ENCODE data around the gene NARF. TPM values are rescaled to one million over a fixed set of nuclear protein-coding genes. Genes with fewer than 3 reads are reported as not detected.

Gene NARF
- total RNA-seq, 1 experiment from 2014 or later, result 20.6 TPM

DNA sequence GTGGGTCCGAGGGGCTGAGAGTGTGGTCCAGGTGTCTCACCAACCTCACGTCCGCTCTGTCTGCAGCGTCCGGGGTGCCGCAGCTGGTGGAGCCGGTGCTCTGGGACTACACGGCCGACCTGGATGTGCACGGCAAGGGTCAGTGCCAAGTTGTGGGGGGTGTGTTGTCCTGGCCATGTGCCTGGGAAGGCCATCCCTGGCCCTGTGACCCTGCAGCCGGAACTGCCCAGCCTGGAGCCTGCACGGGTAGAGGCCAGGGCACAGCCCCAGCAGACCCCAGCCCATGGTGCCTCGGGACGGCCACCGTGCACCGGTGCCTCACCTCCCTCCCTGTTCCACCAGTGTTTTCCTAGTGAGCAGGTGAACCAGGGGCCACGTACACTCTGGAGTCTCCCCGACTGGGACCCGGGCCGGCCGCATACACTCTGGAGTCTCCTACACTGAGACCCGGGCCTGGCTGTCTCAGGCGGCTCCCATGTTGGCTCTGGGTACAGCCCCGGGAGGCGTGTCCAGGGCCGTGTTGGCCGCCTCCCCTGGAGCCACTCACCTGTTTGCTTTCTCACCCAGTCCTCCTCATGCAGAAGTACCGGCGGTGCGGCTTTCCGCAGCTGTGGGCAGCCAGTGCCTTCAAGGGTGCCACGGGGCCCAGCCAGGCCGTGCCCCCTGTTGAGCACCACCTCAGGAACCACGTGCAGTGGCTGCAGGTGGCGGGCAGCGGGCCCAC, 21.8 kb upstream of the NARF start:
- POLR2A ChIA-PET, result interaction anchor here (0.7 kb wide), 1 partner anchor 71 kb away, joined by 3 read pairs; no protein-coding TSS in a partner anchor
- no peak overlapping the region for H3K4me3 Mint-ChIP-seq (ENCODE audit: unreplicated experiment)
- CTCF ChIA-PET, result no interaction called here
- H3K27ac Mint-ChIP-seq (ENCODE audit: low read depth, unreplicated experiment), result no peak overlapping the region
- no peaks in the 10 kb centered on the region for H3K4me1 Mint-ChIP-seq (ENCODE audit: insufficient read depth, unreplicated experiment)
- H3K9me3 Mint-ChIP-seq (ENCODE audit: unreplicated experiment), result no peaks in the 10 kb centered on the region
- no TSS peak for BruUV-seq (replicated peaks)
- TF ChIP-seq, protein P1, sequence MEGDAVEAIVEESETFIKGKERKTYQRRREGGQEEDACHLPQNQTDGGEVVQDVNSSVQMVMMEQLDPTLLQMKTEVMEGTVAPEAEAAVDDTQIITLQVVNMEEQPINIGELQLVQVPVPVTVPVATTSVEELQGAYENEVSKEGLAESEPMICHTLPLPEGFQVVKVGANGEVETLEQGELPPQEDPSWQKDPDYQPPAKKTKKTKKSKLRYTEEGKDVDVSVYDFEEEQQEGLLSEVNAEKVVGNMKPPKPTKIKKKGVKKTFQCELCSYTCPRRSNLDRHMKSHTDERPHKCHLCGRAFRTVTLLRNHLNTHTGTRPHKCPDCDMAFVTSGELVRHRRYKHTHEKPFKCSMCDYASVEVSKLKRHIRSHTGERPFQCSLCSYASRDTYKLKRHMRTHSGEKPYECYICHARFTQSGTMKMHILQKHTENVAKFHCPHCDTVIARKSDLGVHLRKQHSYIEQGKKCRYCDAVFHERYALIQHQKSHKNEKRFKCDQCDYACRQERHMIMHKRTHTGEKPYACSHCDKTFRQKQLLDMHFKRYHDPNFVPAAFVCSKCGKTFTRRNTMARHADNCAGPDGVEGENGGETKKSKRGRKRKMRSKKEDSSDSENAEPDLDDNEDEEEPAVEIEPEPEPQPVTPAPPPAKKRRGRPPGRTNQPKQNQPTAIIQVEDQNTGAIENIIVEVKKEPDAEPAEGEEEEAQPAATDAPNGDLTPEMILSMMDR (IDR thresholded peaks at IDR 0.05; ENCODE audit: unreplicated experiment), result no peak
- intact Hi-C loops (cut with micrococcal nuclease), result no loop called here
- H3K36me3 Mint-ChIP-seq (ENCODE audit: insufficient read depth, unreplicated experiment), result no peaks in the 10 kb centered on the region
- DNase-seq (ENCODE audit: unreplicated experiment), result no peak
- no peaks in the 10 kb centered on the region for H3K27me3 Mint-ChIP-seq (ENCODE audit: insufficient read depth, unreplicated experiment)

DNA sequence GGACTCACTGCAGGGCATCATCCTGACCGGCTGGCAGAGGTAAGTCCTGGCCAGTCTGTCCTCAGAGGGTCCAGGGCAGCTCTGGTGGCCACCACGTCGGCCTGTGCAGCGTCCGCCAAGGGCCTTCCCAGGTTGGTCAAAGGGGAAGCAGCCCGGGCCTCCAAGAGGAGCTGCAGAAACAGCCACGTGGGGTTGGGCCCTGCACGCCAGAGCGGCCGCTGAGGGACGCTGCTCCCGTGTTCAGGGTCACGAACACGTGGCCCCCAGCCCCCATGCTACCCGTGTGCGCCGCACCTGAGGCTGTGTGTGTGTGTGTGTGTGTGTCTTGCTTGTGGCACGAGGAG, 21.2 kb upstream of the NARF start:
- Mint-ChIP-seq H3K36me3 (ENCODE audit: insufficient read depth, unreplicated experiment) (no peaks in the 10 kb centered on the region), H3K4me3 (ENCODE audit: unreplicated experiment) (no peak overlapping the region), H3K27me3 (ENCODE audit: insufficient read depth, unreplicated experiment) (no peaks in the 10 kb centered on the region), H3K9me3 (ENCODE audit: unreplicated experiment) (no peaks in the 10 kb centered on the region), H3K27ac (ENCODE audit: low read depth, unreplicated experiment) (no peak overlapping the region), H3K4me1 (ENCODE audit: insufficient read depth, unreplicated experiment) (no peaks in the 10 kb centered on the region)
- POLR2A ChIA-PET, result interaction anchor here (0.7 kb wide), 1 partner anchor 71 kb away, joined by 3 read pairs; no protein-coding TSS in a partner anchor
- CTCF ChIA-PET, result no interaction called here
- no peak for DNase-seq (ENCODE audit: unreplicated experiment)
- intact Hi-C loops (cut with micrococcal nuclease), result no loop called here
- TF ChIP-seq, protein P1 (IDR thresholded peaks at IDR 0.05; ENCODE audit: unreplicated experiment), result no peak
- BruUV-seq (replicated peaks), result no TSS peak

DNA sequence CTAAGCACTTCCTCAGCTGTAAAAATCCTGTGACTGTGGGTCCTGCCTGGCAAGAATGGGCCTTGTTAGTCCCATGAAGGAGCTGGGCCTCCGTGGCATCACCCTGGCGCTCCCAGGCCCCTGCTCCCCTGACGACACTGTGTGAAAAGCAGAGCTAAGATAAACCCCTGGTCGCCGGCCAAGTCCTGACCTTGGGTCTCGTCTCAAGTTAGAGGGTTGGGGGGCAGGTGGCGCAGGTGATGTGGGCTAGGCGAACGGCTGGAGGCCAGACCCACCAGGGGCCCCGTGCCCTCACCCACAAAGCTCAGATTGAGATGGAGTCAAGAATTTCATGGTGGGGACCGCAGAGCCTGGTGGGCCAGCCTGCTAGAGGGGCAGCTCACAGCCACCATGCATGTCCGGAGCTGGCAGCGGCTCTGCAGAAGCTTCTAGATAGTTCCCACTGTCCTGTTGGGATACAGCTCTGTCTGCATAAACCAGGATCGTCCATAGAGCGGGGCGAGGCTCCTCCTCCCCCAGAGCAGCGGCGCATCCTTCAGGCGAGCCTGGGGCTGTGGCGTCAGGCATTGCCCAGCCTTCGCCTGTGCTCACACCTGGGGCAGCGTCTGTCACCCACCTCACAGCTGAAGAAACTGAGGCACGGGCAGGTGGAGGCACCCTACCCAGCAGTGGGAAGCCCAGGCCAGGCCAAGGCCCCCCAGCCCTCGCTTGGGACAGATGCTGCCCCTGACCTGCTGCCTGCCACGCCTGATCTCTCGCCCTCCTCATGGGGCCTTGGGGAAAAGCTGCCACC, 19.9 kb upstream of the NARF start:
- no peak overlapping the region for H3K27ac Mint-ChIP-seq (ENCODE audit: low read depth, unreplicated experiment)
- no peaks in the 10 kb centered on the region for H3K36me3 Mint-ChIP-seq (ENCODE audit: insufficient read depth, unreplicated experiment)
- intact Hi-C loops (cut with micrococcal nuclease), result no loop called here
- H3K9me3 Mint-ChIP-seq (ENCODE audit: unreplicated experiment), result no peaks in the 10 kb centered on the region
- no peaks in the 10 kb centered on the region for H3K27me3 Mint-ChIP-seq (ENCODE audit: insufficient read depth, unreplicated experiment)
- POLR2A ChIA-PET, result no interaction called here
- BruUV-seq (replicated peaks), result no TSS peak
- no peak overlapping the region for H3K4me3 Mint-ChIP-seq (ENCODE audit: unreplicated experiment)
- no peaks in the 10 kb centered on the region for H3K4me1 Mint-ChIP-seq (ENCODE audit: insufficient read depth, unreplicated experiment)
- TF ChIP-seq, protein P1 (IDR thresholded peaks at IDR 0.05; ENCODE audit: unreplicated experiment), result no peak
- CTCF ChIA-PET, result interaction anchor here (0.5 to 0.7 kb wide), 3 partner anchors 11 to 545 kb away, joined by 3 read pairs; no protein-coding TSS in a partner anchor
- no peak for DNase-seq (ENCODE audit: unreplicated experiment)

DNA sequence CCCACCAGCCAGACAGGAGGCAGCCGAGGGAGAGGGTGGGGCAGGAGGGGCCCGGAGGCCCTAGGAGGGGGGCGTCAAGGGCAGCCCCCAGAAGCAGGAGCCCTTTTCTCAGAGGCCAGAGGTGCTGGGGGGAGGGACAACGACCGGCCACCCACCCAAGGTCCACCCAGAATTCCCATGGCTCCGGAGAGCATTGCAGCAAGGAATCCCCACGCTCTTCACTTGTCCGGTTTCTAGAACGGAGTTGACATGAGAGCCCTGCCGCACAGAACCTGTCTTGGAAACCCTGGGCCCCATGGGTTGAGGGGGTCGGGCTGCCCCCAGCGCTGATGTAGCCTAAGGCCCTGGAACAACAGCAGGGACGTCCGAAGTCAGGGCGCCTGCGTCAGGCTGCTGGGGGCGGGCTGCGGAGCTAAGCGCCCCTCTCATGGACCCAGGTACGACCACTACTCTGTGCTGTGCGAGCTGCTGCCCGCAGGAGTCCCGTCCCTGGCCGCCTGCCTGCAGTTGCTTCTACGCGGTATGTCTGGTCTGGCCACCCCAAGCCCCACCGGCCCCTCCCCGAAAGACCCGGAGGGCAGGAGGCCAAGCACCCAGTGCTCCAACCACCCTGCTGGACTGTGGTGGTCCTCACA, 19.2 kb upstream of the NARF start:
- Mint-ChIP-seq H3K9me3 (ENCODE audit: unreplicated experiment) (no peaks in the 10 kb centered on the region), H3K36me3 (ENCODE audit: insufficient read depth, unreplicated experiment) (peaks cover 6% of the 10 kb centered on the region), H3K27me3 (ENCODE audit: insufficient read depth, unreplicated experiment) (no peaks in the 10 kb centered on the region), H3K4me1 (ENCODE audit: insufficient read depth, unreplicated experiment) (no peaks in the 10 kb centered on the region), H3K27ac (ENCODE audit: low read depth, unreplicated experiment) (no peak overlapping the region), H3K4me3 (ENCODE audit: unreplicated experiment) (no peak overlapping the region)
- ChIA-PET POLR2A (no interaction called here), CTCF (interaction anchor here (0.5 to 0.6 kb wide), 2 partner anchors 24 to 544 kb away, joined by 3 read pairs; no protein-coding TSS in a partner anchor)
- BruUV-seq (replicated peaks), result no TSS peak
- TF ChIP-seq, protein P1 (IDR thresholded peaks at IDR 0.05; ENCODE audit: unreplicated experiment), result no peak
- DNase-seq (ENCODE audit: unreplicated experiment), result no peak
- intact Hi-C loops (cut with micrococcal nuclease), result no loop called here

All from MCF 10A (cell line).